GM23248 (cell line): ENCODE data around the gene CORO2B.

Experiments
- EZH2 ChIP-seq: fragments of 200-600 bp; sonication (generic); IDR thresholded peaks from 2 replicates; pipeline ENCODE4 v1.6.1; 2018; ENCODE audit warnings: antibody characterized with exemption, mild to moderate bottlenecking; ENCODE audit not compliant: insufficient read depth, poor library complexity, severe bottlenecking
- EZH2phosphoT487 ChIP-seq: fragments of 200-600 bp; sonication (generic); IDR thresholded peaks from 2 replicates; pipeline ENCODE4 v1.6.1; 2018; ENCODE audit warnings: antibody characterized with exemption, moderate library complexity, mild to moderate bottlenecking, low read depth; ENCODE audit not compliant: insufficient read depth

DNA sequence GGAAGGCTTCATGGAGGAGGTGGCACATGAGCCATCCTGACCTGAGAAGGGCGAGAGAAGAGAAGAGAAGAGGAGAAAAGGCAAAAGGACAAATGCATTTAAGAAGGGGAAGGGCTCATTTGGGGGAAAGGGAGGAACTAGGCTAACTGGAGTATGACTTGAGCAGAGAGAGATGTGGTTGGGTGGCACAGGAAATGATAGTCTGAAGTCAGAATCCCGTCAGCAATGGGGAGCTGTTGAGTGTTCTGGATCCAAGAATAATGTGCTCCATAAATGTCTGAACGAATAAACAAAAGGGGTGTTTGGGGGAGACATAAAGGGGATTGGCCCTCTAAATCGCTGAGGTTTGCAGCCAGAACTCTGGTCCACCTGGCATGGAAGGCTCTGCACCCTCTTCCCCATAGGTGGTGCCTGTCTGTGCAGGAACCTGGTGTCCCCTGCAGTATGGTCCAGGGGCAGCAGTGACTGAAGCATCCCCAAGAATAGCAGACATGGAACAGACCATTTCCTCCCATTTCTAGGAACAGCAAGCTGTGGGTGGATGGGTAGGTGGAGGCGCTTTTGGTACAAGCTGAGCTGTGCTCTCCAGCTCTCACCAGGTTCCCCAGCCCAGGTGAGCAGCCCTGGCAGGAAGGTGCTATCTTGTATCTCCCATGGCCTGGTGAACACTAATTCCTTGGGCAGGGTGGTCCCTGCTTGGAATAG, 15.2 kb downstream of the CORO2B start:
- TF ChIP-seq EZH2phosphoT487: no peak
- no peak for TF ChIP-seq EZH2
